Germinal center (tissue), 1 donor: ENCODE measurements around the gene SPTLC2.

Experiments
- DNase-seq: peaks from one replicate; pipeline ENCODE4 v3.0.0; 2012; ENCODE audit warnings: mixed read lengths, low spot score

The SPTLC2 gene

DNA sequence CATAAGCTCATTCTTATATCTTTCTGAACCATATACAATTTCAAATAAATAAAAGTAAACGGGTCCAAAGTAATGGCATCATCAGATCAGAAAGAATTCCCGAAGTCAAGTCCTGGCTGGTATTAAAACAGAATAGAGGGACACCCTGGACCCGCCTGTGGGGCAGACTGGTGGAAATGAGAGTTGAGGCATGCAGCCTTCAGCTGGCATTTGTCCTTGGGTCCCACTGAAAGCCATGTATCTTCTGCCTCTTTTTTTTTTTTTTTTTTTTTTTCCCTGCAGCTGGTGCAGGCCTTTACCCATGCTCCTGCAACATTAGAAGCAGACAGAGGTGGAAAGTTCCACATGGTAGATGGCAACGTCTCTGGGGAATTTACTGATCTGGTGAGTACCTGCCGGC is 148.6 kb downstream of the SPTLC2 start:
- no peak for DNase-seq

DNA sequence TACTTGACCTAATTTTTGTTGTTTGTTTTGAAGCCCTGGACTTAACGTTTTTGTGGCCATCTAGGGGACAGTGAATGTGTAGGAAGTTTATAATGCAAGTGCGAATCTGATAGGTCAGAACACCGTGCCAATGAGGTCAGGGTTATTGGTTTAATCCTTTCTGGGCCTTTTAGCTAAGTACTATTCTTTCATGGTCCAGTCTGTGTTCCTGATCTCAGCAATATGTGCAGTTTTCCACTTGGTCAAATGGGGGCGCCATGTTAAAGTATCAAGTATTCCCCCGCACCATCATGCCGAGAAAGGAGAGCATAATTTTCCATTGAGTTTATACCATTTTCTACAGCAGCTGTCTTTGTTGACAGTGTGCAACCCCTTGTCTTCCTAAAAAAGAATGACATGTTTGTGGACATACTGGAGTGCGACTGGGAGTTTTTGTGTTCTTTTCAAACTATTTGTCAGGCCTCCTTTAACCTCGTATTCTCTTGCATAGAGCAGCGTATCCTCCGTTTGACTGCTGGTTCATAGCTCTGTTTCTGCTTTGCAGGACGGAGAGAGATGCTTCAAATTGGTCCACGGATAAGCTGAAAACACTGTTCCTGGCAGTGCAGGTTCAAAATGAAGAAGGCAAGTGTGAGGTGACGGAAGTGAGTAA is 157.2 kb downstream of the SPTLC2 start:
- peak; percentile 40 for DNase-seq

GRCh38 chr14:77458249-77458950 is 158.0 kb downstream of the SPTLC2 start:
- peak; percentile 47 for DNase-seq

DNA sequence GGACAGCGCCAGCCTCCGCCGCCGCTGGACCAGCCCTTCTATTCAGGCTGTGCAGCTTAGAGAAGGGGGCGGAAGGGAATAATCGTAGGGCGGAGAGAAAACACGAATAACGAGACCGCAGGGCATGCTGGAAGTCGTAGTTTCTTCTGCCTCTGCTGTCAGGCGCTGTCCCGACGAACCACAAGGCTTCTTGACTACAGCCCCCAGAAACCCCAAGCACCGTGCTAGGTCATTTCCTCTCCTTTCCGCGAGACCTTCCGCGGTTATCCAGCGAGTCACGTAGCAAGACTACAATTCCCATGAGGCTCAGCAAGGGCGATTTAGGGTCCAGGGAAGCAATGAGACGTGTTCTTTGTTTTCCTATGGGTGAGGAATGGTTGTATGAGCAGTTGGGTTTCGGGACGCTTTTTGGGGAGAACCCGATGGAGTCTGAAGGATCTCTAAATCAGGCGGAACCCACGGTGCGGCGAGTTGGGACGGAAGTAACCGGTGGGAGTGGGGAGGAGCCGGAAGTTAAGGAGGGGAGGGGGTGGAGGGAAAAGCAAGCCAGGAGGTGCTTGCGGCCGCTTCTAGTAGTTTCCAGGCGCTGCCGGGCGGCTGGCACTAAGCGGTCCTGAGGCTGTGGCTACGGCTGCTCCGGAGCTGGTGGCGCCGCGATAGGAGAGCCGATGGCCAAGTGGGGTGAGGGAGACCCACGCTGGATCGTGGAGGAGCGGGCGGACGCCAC is 158.8 kb downstream of the SPTLC2 start, which contains the start of the genes AHSA1 and VIPAS39:
AHSA1 (plus strand) TSS at position 572 of the 727 bp plus-strand sequence; CDS start at position 669, 97 bp downstream.
VIPAS39 (minus strand) TSS at position 80 of the 727 bp plus-strand sequence. CDS start 3,499 bp downstream, outside the sequence.
- DNase-seq = peak; percentile 91

- DNase-seq = no peak
Measured at GRCh38 chr14:77457115-77457521, 159.3 kb downstream of the SPTLC2 start.
